Upper lobe of left lung (tissue), 4 donors: ENCODE results near the gene SMC6.

ENCODE experiments used
- CTCF ChIP-seq, 6 experiments: fragments of 450-650 bp in 4 of 6; fragments of 200-600 bp in 2 of 6; sonication (generic) in 2 of 6; IDR thresholded peaks; one replicate each; pipeline ENCODE4 v1.5.1; 2016 to 2019; ENCODE audit warnings: antibody characterized with exemption in 6 of 6
- POLR2A ChIP-seq, 4 donors: fragments of 450-650 bp; IDR thresholded peaks; one replicate each; pipeline ENCODE4 v1.5.1; 2016 to 2017; ENCODE audit warnings: antibody characterized with exemption in 4 of 4, mild to moderate bottlenecking in 2 of 4

DNA sequence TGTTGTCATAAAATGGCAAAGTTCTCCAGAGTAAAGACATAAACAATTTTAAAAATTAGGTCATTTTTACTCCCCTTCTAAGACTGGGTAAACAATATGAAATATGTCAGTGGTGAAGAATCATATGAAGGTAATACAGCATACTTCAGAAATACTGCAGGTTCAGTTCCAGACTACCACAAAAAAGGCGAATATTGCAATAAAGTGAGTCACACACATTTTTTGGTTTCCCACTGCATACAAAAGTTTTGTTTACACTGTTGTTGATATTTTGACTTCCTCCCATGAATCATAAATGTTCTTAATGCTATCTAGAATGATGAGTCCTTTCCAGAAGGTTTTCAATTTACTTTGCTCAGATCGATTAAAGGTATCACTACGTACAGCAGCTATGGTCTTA is 73.5 kb downstream of the SMC6 start:
- TF ChIP-seq CTCF (IDR thresholded peaks at IDR 0.05) (no peak), POLR2A (IDR thresholded peaks at IDR 0.05) (no peak)
